Muscle of leg (tissue), 11 donors: ENCODE measurements around the gene SORBS1. TPM values are rescaled to one million over a fixed set of nuclear protein-coding genes. Genes with fewer than 3 reads are reported as not detected.

Experiments
- DNase-seq: peaks from one replicate; pipeline ENCODE4 v3.0.0; 2013
- H3K27ac ChIP-seq: one replicate; pipeline ENCODE4 v1.5.1; 2013; ENCODE audit warnings: mild to moderate bottlenecking, low read length, control low read depth
- H3K27me3 ChIP-seq: one replicate; pipeline ENCODE4 v1.6.1; 2013; ENCODE audit warnings: low read length; ENCODE audit not compliant: control insufficient read depth, insufficient read depth
- H3K36me3 ChIP-seq: one replicate; pipeline ENCODE4 v1.6.1; 2013; ENCODE audit warnings: low read length; ENCODE audit not compliant: control insufficient read depth, insufficient read depth
- H3K4me1 ChIP-seq: one replicate; pipeline ENCODE4 v1.6.1; 2013; ENCODE audit warnings: low read length; ENCODE audit not compliant: control insufficient read depth, insufficient read depth
- H3K4me3 ChIP-seq: one replicate; pipeline ENCODE4 v1.5.1; 2013; ENCODE audit warnings: low read length, control low read depth
- H3K9me3 ChIP-seq: replicated peaks from 2 replicates; pipeline ENCODE4 v1.6.1; 2013; ENCODE audit warnings: low read depth, low read length; ENCODE audit not compliant: control insufficient read depth
- WGBS: methylation state at CpG from one replicate; pipeline ENCODE4 v1.1.5; 2013; ENCODE audit warnings: missing lambda C conversion rate; ENCODE audit not compliant: insufficient coverage; 5-methylcytosine and 5-hydroxymethylcytosine counted together
- polyA plus RNA-seq, 8 donors: library from polyadenylated mRNA; unstranded; fragments of 120-200 nt; gene quantifications; one replicate each; pipeline versions ENCODE4 v1.2.1 to v1.2.3, GENCODE V29; 2013; ENCODE audit warnings: inconsistent platforms in 1 of 8, low replicate concordance in 1 of 8; ENCODE audit not compliant: insufficient read length in 8 of 8, insufficient read depth in 1 of 8
- total RNA-seq: library from RNA; stranded (reverse); fragments of 120-200 nt; gene quantifications from one replicate; pipeline ENCODE4 v1.2.4, GENCODE V29; 2013

SORBS1 gene
- total and polyA plus RNA-seq, 9 donors: 50.4 to 104 (median 57.8) TPM

- Histone ChIP-seq H3K27ac (no peak overlapping the region), H3K36me3 (no peaks in the 10 kb centered on the region), H3K4me1 (peaks cover 14% of the 10 kb centered on the region), H3K9me3 (no peaks in the 10 kb centered on the region), H3K27me3 (peaks cover 9% of the 10 kb centered on the region), H3K4me3 (peak overlapping the region; percentile 2)
- DNase-seq: no peak
- 43% methylated on average over 1 of the region's 1 CpG for WGBS
Measured at GRCh38 chr10:95558593-95559320, 2.4 kb downstream of the SORBS1 start.

- WGBS: 72% methylated on average over 6 of the region's 8 CpGs
- peaks cover 4% of the 10 kb centered on the region for H3K9me3 ChIP-seq
- H3K4me3 ChIP-seq: no peak overlapping the region
- H3K27ac ChIP-seq: no peak overlapping the region
- no peaks in the 10 kb centered on the region for H3K36me3 ChIP-seq
- H3K27me3 ChIP-seq: peaks cover 9% of the 10 kb centered on the region
- peaks cover 14% of the 10 kb centered on the region for H3K4me1 ChIP-seq
- DNase-seq: no peak
Measured at GRCh38 chr10:95556994-95557767, 4.0 kb downstream of the SORBS1 start.

GRCh38 chr10:95553674-95554073 lies 7.5 kb downstream of the SORBS1 start:
- no peaks in the 10 kb centered on the region for H3K27me3 ChIP-seq
- no peak overlapping the region for H3K27ac ChIP-seq
- no peaks in the 10 kb centered on the region for H3K36me3 ChIP-seq
- peaks cover 4% of the 10 kb centered on the region for H3K9me3 ChIP-seq
- 100% methylated on average over 2 of the region's 4 CpGs for WGBS
- H3K4me1 ChIP-seq: peaks cover 6% of the 10 kb centered on the region
- no peak for DNase-seq
- H3K4me3 ChIP-seq: no peak overlapping the region

- DNase-seq: no peak
- H3K27me3 ChIP-seq: no peaks in the 10 kb centered on the region
- H3K4me1 ChIP-seq: peaks cover 8% of the 10 kb centered on the region
- H3K9me3 ChIP-seq: peaks cover 4% of the 10 kb centered on the region
- H3K36me3 ChIP-seq: no peaks in the 10 kb centered on the region
- no CpG with 5 or more reads among the region's 5 CpGs for WGBS
- H3K27ac ChIP-seq: no peak overlapping the region
- no peak overlapping the region for H3K4me3 ChIP-seq
Measured at GRCh38 chr10:95552679-95553342, 8.4 kb downstream of the SORBS1 start.

- DNase-seq: no peak
- Histone ChIP-seq H3K36me3 (no peaks in the 10 kb centered on the region), H3K27ac (no peak overlapping the region), H3K9me3 (peaks cover 4% of the 10 kb centered on the region), H3K27me3 (no peaks in the 10 kb centered on the region), H3K4me3 (no peak overlapping the region), H3K4me1 (peaks cover 24% of the 10 kb centered on the region)
- WGBS: 64% methylated on average over 2 of the region's 10 CpGs
Measured at GRCh38 chr10:95550073-95550672, 11.0 kb downstream of the SORBS1 start.

- Histone ChIP-seq H3K27ac (no peak overlapping the region), H3K4me1 (peaks cover 43% of the 10 kb centered on the region), H3K9me3 (peaks cover under 1% of the 10 kb centered on the region), H3K36me3 (no peaks in the 10 kb centered on the region), H3K4me3 (no peak overlapping the region), H3K27me3 (no peaks in the 10 kb centered on the region)
- 86% methylated on average over 1 of the region's 3 CpGs for WGBS
- no peak for DNase-seq
Measured at GRCh38 chr10:95547791-95548435, 13.3 kb downstream of the SORBS1 start.

GRCh38 chr10:95547197-95547596 lies 14.0 kb downstream of the SORBS1 start:
- H3K36me3 ChIP-seq: no peaks in the 10 kb centered on the region
- H3K27me3 ChIP-seq: no peaks in the 10 kb centered on the region
- H3K9me3 ChIP-seq: no peaks in the 10 kb centered on the region
- no peak overlapping the region for H3K4me3 ChIP-seq
- peaks cover 46% of the 10 kb centered on the region for H3K4me1 ChIP-seq
- no CpG with 5 or more reads among the region's 3 CpGs for WGBS
- DNase-seq: no peak
- no peak overlapping the region for H3K27ac ChIP-seq

- Histone ChIP-seq H3K27ac (peak overlapping the region; percentile 2), H3K4me1 (peaks cover 54% of the 10 kb centered on the region), H3K4me3 (no peak overlapping the region), H3K27me3 (no peaks in the 10 kb centered on the region), H3K9me3 (no peaks in the 10 kb centered on the region), H3K36me3 (no peaks in the 10 kb centered on the region)
- DNase-seq: no peak
- WGBS: no CpG with 5 or more reads among the region's 2 CpGs
Measured at GRCh38 chr10:95545981-95546380, 15.2 kb downstream of the SORBS1 start.

- H3K27me3 ChIP-seq: no peaks in the 10 kb centered on the region
- peak overlapping the region; percentile 67 for H3K27ac ChIP-seq
- H3K9me3 ChIP-seq: no peaks in the 10 kb centered on the region
- peaks cover 52% of the 10 kb centered on the region for H3K4me1 ChIP-seq
- 48% methylated on average over 10 of the region's 12 CpGs for WGBS
- H3K4me3 ChIP-seq: no peak overlapping the region
- peak; percentile 67 for DNase-seq
- no peaks in the 10 kb centered on the region for H3K36me3 ChIP-seq
Measured at GRCh38 chr10:95544783-95545500, 16.2 kb downstream of the SORBS1 start.
